ENCODE results near the gene SH3TC1.

DNA sequence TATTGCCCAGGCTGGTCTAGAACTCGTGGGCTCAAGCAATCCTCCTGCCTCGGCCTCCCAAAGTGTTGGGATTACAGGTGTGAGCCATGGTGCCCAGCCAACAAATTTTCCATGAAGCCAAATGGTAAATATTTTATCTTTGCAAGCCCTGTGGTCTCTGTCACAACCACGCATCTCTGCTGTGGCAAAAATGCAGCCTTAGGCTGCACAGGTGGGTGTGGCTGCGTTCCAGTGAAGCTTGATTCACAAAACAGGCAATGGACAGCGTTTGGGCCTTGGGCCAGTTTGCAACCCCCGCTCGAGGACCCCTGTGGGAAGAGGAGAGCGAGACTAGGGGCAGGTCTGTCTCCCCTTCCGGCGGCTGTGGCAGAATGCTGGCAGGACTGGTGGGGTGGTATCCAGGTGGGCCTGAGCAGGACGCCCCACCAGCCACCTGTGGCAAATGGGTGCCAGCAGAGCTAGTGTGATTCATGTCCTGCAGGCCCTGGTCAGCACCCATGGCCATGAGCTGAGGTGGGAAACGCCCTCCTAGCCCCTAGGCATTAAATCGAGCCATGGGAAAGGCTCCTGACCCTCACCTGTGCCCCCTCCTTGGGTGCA is 90.2 kb downstream of the SH3TC1 start:
- TF ChIP-seq PHF8 (IDR thresholded peaks at IDR 0.05; ENCODE audit: borderline replicate concordance, low read depth): no peak
- no peak for TF ChIP-seq POLR2A (IDR thresholded peaks at IDR 0.05; ENCODE audit: low read length)
- no peak for TF ChIP-seq FOSB (CRISPR knock-in tag; IDR thresholded peaks at IDR 0.05)
- TF ChIP-seq RAD21 (conservative IDR thresholded peaks at IDR 0.05 in 1 of 2, IDR thresholded peaks at IDR 0.05 in 1 of 2): no peak
- TF ChIP-seq, protein P1, sequence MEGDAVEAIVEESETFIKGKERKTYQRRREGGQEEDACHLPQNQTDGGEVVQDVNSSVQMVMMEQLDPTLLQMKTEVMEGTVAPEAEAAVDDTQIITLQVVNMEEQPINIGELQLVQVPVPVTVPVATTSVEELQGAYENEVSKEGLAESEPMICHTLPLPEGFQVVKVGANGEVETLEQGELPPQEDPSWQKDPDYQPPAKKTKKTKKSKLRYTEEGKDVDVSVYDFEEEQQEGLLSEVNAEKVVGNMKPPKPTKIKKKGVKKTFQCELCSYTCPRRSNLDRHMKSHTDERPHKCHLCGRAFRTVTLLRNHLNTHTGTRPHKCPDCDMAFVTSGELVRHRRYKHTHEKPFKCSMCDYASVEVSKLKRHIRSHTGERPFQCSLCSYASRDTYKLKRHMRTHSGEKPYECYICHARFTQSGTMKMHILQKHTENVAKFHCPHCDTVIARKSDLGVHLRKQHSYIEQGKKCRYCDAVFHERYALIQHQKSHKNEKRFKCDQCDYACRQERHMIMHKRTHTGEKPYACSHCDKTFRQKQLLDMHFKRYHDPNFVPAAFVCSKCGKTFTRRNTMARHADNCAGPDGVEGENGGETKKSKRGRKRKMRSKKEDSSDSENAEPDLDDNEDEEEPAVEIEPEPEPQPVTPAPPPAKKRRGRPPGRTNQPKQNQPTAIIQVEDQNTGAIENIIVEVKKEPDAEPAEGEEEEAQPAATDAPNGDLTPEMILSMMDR (IDR thresholded peaks at IDR 0.05): no peak
- TF ChIP-seq NPAS2 (CRISPR knock-in tag; IDR thresholded peaks at IDR 0.05; ENCODE audit: borderline replicate concordance): no peak
- TF ChIP-seq MAZ (IDR thresholded peaks at IDR 0.05; ENCODE audit: borderline replicate concordance, low read depth, low read length): no peak
- no peak for TF ChIP-seq ZNF302 (CRISPR knock-in tag; IDR thresholded peaks at IDR 0.05)
- TF ChIP-seq, protein P2, sequence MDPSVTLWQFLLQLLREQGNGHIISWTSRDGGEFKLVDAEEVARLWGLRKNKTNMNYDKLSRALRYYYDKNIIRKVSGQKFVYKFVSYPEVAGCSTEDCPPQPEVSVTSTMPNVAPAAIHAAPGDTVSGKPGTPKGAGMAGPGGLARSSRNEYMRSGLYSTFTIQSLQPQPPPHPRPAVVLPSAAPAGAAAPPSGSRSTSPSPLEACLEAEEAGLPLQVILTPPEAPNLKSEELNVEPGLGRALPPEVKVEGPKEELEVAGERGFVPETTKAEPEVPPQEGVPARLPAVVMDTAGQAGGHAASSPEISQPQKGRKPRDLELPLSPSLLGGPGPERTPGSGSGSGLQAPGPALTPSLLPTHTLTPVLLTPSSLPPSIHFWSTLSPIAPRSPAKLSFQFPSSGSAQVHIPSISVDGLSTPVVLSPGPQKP (IDR thresholded peaks at IDR 0.05; ENCODE audit: low read depth, low read length): no peak
- TF ChIP-seq CBX8 (IDR thresholded peaks at IDR 0.05): no peak
- TF ChIP-seq, protein P3, sequence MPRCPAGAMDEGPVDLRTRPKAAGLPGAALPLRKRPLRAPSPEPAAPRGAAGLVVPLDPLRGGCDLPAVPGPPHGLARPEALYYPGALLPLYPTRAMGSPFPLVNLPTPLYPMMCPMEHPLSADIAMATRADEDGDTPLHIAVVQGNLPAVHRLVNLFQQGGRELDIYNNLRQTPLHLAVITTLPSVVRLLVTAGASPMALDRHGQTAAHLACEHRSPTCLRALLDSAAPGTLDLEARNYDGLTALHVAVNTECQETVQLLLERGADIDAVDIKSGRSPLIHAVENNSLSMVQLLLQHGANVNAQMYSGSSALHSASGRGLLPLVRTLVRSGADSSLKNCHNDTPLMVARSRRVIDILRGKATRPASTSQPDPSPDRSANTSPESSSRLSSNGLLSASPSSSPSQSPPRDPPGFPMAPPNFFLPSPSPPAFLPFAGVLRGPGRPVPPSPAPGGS (IDR thresholded peaks at IDR 0.05): no peak
- TF ChIP-seq KDM5A (IDR thresholded peaks at IDR 0.05): no peak
- TF ChIP-seq RFX5 (IDR thresholded peaks at IDR 0.05): no peak
